Measurements from ENCODE around the gene CYB561.

DNA sequence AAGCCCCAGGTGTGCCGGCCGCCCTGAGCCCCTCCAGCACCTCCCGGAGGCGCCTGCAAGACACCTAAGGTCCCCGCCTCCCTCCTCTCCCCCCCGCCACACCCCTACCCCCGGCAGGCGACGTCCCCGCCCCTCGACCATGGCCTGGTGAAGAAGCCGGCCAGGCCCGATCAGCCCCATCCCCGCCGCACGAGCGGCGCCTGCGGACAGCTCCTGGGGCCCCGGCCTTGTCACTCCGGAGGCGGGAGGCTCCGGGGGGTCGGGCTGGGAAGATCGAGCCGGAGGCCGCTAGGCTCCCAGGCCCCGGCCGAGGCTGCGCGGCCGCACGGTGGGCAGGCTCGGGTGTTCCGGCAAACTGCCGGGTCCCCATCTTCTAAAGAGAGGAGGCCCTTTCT, 30.4 kb upstream of the CYB561 start:
- TF ChIP-seq, protein P1, sequence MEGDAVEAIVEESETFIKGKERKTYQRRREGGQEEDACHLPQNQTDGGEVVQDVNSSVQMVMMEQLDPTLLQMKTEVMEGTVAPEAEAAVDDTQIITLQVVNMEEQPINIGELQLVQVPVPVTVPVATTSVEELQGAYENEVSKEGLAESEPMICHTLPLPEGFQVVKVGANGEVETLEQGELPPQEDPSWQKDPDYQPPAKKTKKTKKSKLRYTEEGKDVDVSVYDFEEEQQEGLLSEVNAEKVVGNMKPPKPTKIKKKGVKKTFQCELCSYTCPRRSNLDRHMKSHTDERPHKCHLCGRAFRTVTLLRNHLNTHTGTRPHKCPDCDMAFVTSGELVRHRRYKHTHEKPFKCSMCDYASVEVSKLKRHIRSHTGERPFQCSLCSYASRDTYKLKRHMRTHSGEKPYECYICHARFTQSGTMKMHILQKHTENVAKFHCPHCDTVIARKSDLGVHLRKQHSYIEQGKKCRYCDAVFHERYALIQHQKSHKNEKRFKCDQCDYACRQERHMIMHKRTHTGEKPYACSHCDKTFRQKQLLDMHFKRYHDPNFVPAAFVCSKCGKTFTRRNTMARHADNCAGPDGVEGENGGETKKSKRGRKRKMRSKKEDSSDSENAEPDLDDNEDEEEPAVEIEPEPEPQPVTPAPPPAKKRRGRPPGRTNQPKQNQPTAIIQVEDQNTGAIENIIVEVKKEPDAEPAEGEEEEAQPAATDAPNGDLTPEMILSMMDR (conservative IDR thresholded peaks at IDR 0.05; ENCODE audit: low read length), result no peak
- TF ChIP-seq EZH2phosphoT487 (IDR thresholded peaks at IDR 0.05; ENCODE audit: borderline replicate concordance), result no peak

Data from Loucy (cell line).